Spinal cord (tissue), 10 donors: Measurements from ENCODE around the gene WDR91. TPM values are rescaled to one million over a fixed set of nuclear protein-coding genes. Genes with fewer than 3 reads are reported as not detected.

Source experiments
- DNase-seq, 6 donors: peaks; one replicate each; pipeline versions ENCODE4 v3.0.0 to v3.0.0-alpha.2; 2013 to 2015; ENCODE audit warnings: low spot score in 6 of 6, low read depth in 4 of 6
- H3K27ac ChIP-seq: one replicate; pipeline ENCODE4 v1.5.1; 2013; ENCODE audit warnings: low read depth, low read length, control low read depth
- H3K27me3 ChIP-seq: one replicate; pipeline ENCODE4 v1.6.1; 2013; ENCODE audit warnings: low read length; ENCODE audit not compliant: control insufficient read depth, insufficient read depth
- H3K36me3 ChIP-seq: one replicate; pipeline ENCODE4 v1.6.1; 2013; ENCODE audit warnings: low read length; ENCODE audit not compliant: control insufficient read depth, insufficient read depth
- H3K4me1 ChIP-seq: one replicate; pipeline ENCODE4 v1.6.1; 2013; ENCODE audit warnings: low read length; ENCODE audit not compliant: control insufficient read depth, insufficient read depth
- H3K4me3 ChIP-seq: one replicate; pipeline ENCODE4 v1.5.1; 2013; ENCODE audit warnings: low read depth, low read length, control low read depth
- H3K9me3 ChIP-seq: one replicate; pipeline ENCODE4 v1.6.1; 2013; ENCODE audit warnings: low read length; ENCODE audit not compliant: control insufficient read depth, insufficient read depth
- WGBS: methylation state at CpG from one replicate; pipeline ENCODE4 v1.1.5; 2013; ENCODE audit warnings: missing lambda C conversion rate; ENCODE audit not compliant: insufficient coverage; 5-methylcytosine and 5-hydroxymethylcytosine counted together
- polyA plus RNA-seq, 2 donors: library from polyadenylated mRNA; unstranded; fragments of 120-200 nt; gene quantifications; one replicate each; pipeline ENCODE4 v1.2.1, GENCODE V29; 2013; ENCODE audit not compliant: insufficient read length in 2 of 2
- total RNA-seq, 2 donors: library from RNA; depleted of rRNA in 1 of 2; stranded (reverse); fragments of 120-200 nt in 1 of 2; fragments of >200 nt in 1 of 2; gene quantifications; one replicate each; pipeline versions ENCODE4 v1.2.3 to v1.2.4, GENCODE V29; 2013 to 2014
- donor health status: healthy.

Gene WDR91
- total and polyA plus RNA-seq, 4 donors = 11.8 to 27.4 (median 19.8) TPM

GRCh38 chr7:135167365-135167917 is 43.9 kb downstream of the WDR91 start:
- WGBS = 96% methylated on average over 8 of the region's 12 CpGs
- peaks cover 42% of the 10 kb centered on the region for H3K36me3 ChIP-seq
- no peak for DNase-seq
- H3K4me1 ChIP-seq = peaks cover 33% of the 10 kb centered on the region
- no peaks in the 10 kb centered on the region for H3K27me3 ChIP-seq
- H3K27ac ChIP-seq = no peak overlapping the region
- no peak overlapping the region for H3K4me3 ChIP-seq
- H3K9me3 ChIP-seq = no peaks in the 10 kb centered on the region

- DNase-seq = no peak
- WGBS = 93% methylated on average over 15 of the region's 18 CpGs
- Histone ChIP-seq H3K4me3 (no peak overlapping the region), H3K9me3 (no peaks in the 10 kb centered on the region), H3K27ac (peak overlapping the region; percentile 36), H3K36me3 (peaks cover 44% of the 10 kb centered on the region), H3K4me1 (peaks cover 34% of the 10 kb centered on the region), H3K27me3 (no peaks in the 10 kb centered on the region)
These were observed 44.9 kb downstream of the WDR91 start for GRCh38 chr7:135166338-135166990.

DNA sequence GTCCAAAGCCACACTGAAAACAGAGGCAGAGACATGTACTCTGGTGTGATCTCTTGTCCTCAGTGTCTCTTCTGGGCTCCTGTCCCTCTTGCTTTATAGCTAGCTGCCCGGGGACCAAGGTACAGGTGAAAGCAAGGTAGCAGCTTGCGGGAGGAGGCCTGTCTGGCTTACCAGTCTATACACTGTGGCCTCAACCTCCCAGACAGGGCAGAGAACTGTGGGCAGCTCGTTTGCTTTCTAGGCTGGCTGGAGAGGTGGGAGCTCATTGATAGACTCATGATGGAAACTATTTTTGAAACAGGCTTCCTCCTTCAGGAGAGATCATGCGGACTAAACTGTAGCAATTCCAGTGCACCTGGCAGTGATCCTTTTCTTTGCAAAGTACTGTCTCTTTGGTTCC is 45.5 kb downstream of the WDR91 start:
- no peak for DNase-seq
- Histone ChIP-seq H3K9me3 (no peaks in the 10 kb centered on the region), H3K36me3 (peaks cover 44% of the 10 kb centered on the region), H3K27ac (no peak overlapping the region), H3K27me3 (no peaks in the 10 kb centered on the region), H3K4me1 (peaks cover 28% of the 10 kb centered on the region), H3K4me3 (no peak overlapping the region)
- 90% methylated on average over 3 of the region's 4 CpGs for WGBS

DNA sequence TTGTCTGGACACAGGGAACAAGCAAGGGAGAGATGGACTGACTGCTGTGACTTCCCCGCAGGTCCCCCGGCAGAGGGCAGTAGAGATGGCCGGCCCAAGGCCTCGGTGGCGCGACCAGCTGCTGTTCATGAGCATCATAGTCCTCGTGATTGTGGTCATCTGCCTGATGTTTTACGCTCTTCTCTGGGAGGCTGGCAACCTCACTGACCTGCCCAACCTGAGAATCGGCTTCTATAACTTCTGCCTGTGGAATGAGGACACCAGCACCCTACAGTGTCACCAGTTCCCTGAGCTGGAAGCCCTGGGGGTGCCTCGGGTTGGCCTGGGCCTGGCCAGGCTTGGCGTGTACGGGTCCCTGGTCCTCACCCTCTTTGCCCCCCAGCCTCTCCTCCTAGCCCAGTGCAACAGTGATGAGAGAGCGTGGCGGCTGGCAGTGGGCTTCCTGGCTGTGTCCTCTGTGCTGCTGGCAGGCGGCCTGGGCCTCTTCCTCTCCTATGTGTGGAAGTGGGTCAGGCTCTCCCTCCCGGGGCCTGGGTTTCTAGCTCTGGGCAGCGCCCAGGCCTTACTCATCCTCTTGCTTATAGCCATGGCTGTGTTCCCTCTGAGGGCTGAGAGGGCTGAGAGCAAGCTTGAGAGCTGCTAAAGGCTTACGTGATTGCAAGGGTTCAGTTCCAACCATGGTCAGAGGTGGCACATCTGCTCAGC is 46.8 kb downstream of the WDR91 start:
- Histone ChIP-seq H3K36me3 (peaks cover 44% of the 10 kb centered on the region), H3K27me3 (no peaks in the 10 kb centered on the region), H3K4me1 (peaks cover 20% of the 10 kb centered on the region), H3K9me3 (no peaks in the 10 kb centered on the region), H3K4me3 (no peak overlapping the region), H3K27ac (no peak overlapping the region)
- DNase-seq = no peak
- 88% methylated on average over 17 of the region's 18 CpGs for WGBS

DNA sequence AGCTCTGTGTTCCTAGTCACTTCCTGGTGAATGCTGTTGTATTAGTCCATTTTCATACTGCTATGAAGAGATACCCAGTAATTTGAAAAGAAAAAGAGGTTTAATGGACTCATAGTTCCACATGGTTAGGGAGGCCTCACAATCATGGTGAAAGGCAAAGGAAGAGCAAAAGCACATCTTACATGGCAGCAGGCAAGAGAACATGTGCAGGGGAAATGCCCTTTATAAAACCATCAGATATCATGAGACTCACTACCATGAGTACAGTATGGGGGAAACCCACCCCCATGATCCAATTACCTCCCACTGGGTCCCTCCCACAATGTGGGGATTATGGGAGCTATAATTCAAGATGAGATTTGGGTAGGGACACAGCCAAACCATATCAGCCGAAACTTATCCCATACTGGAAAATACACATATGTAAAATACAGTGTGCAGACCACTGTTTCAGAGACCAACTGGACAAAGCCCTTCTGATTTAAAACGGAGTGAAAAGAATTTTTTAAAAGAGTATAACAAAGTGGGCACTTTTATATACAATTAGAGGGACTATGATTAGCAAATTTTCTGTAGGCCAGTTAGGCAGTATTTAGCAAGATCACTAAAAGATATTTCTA is 48.8 kb downstream of the WDR91 start:
- WGBS = no CpG with 5 or more reads among the region's 2 CpGs
- no peak for DNase-seq
- peaks cover 36% of the 10 kb centered on the region for H3K36me3 ChIP-seq
- H3K27me3 ChIP-seq = no peaks in the 10 kb centered on the region
- H3K27ac ChIP-seq = no peak overlapping the region
- H3K4me1 ChIP-seq = peaks cover 16% of the 10 kb centered on the region
- no peak overlapping the region for H3K4me3 ChIP-seq
- H3K9me3 ChIP-seq = no peaks in the 10 kb centered on the region

DNA sequence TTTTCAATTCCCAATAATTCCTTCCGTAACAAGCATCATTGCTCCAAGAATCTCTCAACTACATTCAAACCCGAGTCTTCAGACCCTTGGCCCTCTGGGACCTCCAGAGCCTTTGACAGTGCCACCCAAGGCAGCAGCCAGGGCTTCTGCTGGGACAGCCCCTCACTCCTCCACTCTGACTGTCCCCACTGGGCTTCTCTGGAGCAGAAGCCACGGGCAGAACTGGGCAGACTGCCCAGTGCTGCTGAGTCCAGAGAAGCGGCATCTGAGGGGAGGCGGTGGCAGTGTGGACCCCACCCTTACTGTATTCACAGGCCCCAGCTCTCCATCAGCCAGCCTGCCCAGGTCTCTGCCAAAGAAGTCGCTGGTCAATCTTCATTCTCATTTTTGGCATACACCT is 49.7 kb downstream of the WDR91 start:
- Histone ChIP-seq H3K4me1 (peaks cover 16% of the 10 kb centered on the region), H3K27me3 (no peaks in the 10 kb centered on the region), H3K4me3 (no peak overlapping the region), H3K9me3 (no peaks in the 10 kb centered on the region), H3K36me3 (peaks cover 27% of the 10 kb centered on the region), H3K27ac (no peak overlapping the region)
- no peak for DNase-seq
- 83% methylated on average over 6 of the region's 6 CpGs for WGBS

DNA sequence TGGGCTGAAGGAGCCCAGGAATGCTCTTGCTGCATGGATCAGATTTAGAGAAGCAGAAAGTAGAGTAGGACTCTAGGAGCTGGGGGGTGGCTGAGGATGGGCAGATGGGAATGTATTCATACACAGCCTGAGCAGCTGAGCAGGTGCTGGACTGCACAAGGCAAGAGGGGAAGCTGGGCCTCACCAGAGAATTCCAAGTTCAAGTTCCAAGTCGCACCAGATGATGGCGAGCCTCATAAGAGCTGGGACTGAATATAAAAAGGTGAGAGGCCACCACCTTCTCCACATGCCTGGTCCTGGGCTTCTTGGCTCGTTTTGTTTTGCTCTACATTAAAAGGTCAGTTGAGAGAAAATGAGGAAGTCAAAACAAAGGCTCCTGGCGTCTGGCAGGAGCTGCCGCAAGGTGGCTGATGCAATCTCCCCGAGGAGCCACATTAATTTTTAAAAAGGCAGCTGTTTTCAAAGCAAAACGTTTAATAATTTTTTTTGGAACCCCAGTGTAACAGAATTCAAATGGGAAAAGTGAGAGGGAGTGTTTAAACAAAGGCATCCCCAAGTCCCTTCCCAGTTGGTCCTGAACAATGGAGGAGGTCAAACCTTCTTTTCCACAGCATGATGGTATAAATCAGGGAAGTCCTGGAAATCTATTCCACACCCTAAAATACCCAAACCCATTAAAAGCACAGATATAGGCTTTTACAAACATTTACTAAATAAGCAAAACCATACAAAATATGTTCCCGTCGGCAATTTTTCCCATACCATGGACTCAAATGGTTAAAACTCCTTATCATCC is 50.3 kb downstream of the WDR91 start:
- H3K27ac ChIP-seq = no peak overlapping the region

GRCh38 chr7:135160098-135160857 is 51.0 kb downstream of the WDR91 start:
- Histone ChIP-seq H3K36me3 (peaks cover 17% of the 10 kb centered on the region), H3K9me3 (peaks cover 3% of the 10 kb centered on the region), H3K27ac (no peak overlapping the region), H3K27me3 (no peaks in the 10 kb centered on the region), H3K4me3 (no peak overlapping the region), H3K4me1 (peaks cover 16% of the 10 kb centered on the region)
- no peak for DNase-seq
- WGBS = 100% methylated on average over 1 of the region's 5 CpGs

More for the DNA sequence above, 50.3 kb downstream of the WDR91 start:
- Histone ChIP-seq H3K4me3 (no peak overlapping the region), H3K36me3 (peaks cover 21% of the 10 kb centered on the region), H3K4me1 (peaks cover 16% of the 10 kb centered on the region), H3K9me3 (no peaks in the 10 kb centered on the region), H3K27me3 (no peaks in the 10 kb centered on the region)
- WGBS = 84% methylated on average over 5 of the region's 9 CpGs
- DNase-seq = peak in 1 of 6 donors; percentile 30
